GM23338 (cell line): Measurements from ENCODE around the gene DECR2. TPM values are rescaled to one million over a fixed set of nuclear protein-coding genes. Genes with fewer than 3 reads are reported as not detected.
A peak's percentile ranks its signal among the peaks of the same experiment; 100 is the strongest.

Experiments used
- ATAC-seq: fragments of 200-7000 bp; cut with Tn5 transposase; 3 replicates; pipeline ENCODE4 v1.9.1; 2020
- DNase-seq: peaks from one replicate; pipeline ENCODE4 v3.0.0-alpha.2; 2015; ENCODE audit warnings: low spot score
- H2AFZ ChIP-seq: fragments of 200-600 bp; sonication (generic); 2 replicates; pipeline ENCODE4 v1.8.0; 2016; ENCODE audit warnings: antibody characterized with exemption, mild to moderate bottlenecking, moderate library complexity
- H3F3A ChIP-seq: fragments of 200-600 bp; sonication (generic); replicated peaks from 2 replicates; pipeline ENCODE4 v1.8.0; 2017; ENCODE audit warnings: antibody characterized with exemption, mixed run types, low read depth
- H3K27ac ChIP-seq: fragments of 200-600 bp; sonication (generic); 2 replicates; pipeline ENCODE4 v1.6.1; 2016; ENCODE audit warnings: low read depth
- H3K27me3 ChIP-seq: fragments of 200-600 bp; sonication (generic); 2 replicates; pipeline ENCODE4 v1.8.0; 2016; ENCODE audit warnings: mild to moderate bottlenecking, mixed run types, moderate library complexity; ENCODE audit not compliant: insufficient read depth
- H3K36me3 ChIP-seq: fragments of 200-600 bp; sonication (generic); 2 replicates; pipeline ENCODE4 v1.8.0; 2016; ENCODE audit warnings: mild to moderate bottlenecking; ENCODE audit not compliant: insufficient read depth
- H3K4me1 ChIP-seq: fragments of 200-600 bp; sonication (generic); 2 replicates; pipeline ENCODE4 v1.8.0; 2016; ENCODE audit warnings: mild to moderate bottlenecking, moderate library complexity; ENCODE audit not compliant: insufficient read depth
- H3K4me2 ChIP-seq: fragments of 200-600 bp; sonication (generic); 2 replicates; pipeline ENCODE4 v1.7.1; 2017; ENCODE audit warnings: mixed run types
- H3K4me3 ChIP-seq: fragments of 200-600 bp; sonication (generic); 2 replicates; pipeline ENCODE4 v1.6.1; 2016; ENCODE audit warnings: mixed run types
- H3K79me2 ChIP-seq: fragments of 200-600 bp; sonication (generic); replicated peaks from 2 replicates; pipeline ENCODE4 v1.8.0; 2017; ENCODE audit warnings: mild to moderate bottlenecking; ENCODE audit not compliant: insufficient read depth
- H3K9me2 ChIP-seq: fragments of 200-600 bp; sonication (generic); 2 replicates; pipeline ENCODE4 v1.8.0; 2017; ENCODE audit not compliant: insufficient read depth
- H4K20me1 ChIP-seq: fragments of 200-600 bp; sonication (generic); replicated peaks from 2 replicates; pipeline ENCODE4 v1.8.0; 2017; ENCODE audit warnings: mild to moderate bottlenecking; ENCODE audit not compliant: insufficient read depth
- H3K27ac Mint-ChIP-seq: 2 replicates; pipeline ENCODE4 v1.8.0; 2020; ENCODE audit warnings: inconsistent platforms, mild to moderate bottlenecking, moderate library complexity, mixed read lengths
- H3K27me3 Mint-ChIP-seq: 3 replicates; pipeline ENCODE4 v1.8.0; 2022; ENCODE audit warnings: low read depth, mild to moderate bottlenecking, moderate library complexity, mixed read lengths, inconsistent platforms; ENCODE audit not compliant: insufficient read depth, poor library complexity
- H3K36me3 Mint-ChIP-seq: 3 replicates; pipeline ENCODE4 v1.8.0; 2021; ENCODE audit warnings: low read depth, mild to moderate bottlenecking, inconsistent platforms, moderate library complexity, mixed read lengths
- H3K4me1 Mint-ChIP-seq: 3 replicates; pipeline ENCODE4 v1.8.0; 2020; ENCODE audit warnings: mild to moderate bottlenecking, inconsistent platforms, mixed read lengths
- H3K4me3 Mint-ChIP-seq: 3 replicates; pipeline ENCODE4 v1.8.0; 2021; ENCODE audit warnings: moderate library complexity, mild to moderate bottlenecking, inconsistent platforms, mixed read lengths
- H3K9me3 Mint-ChIP-seq: 3 replicates; pipeline ENCODE4 v1.8.0; 2020; ENCODE audit warnings: moderate library complexity, mild to moderate bottlenecking, inconsistent platforms, mixed read lengths
- CREB1 ChIP-seq: fragments of 250-450 bp; sonication (Bioruptor Pico); IDR thresholded peaks from 2 replicates; pipeline ENCODE4 v1.5.0; 2020; ENCODE audit warnings: low read depth, mild to moderate bottlenecking, moderate library complexity
- CTCF ChIP-seq, 2 experiments: fragments of 200-600 bp in 1 of 2; sonication (generic) in 1 of 2; conservative IDR thresholded peaks; 2 replicates each; pipeline versions ENCODE4 v1.5.1 to v1.6.1; 2016 to 2017; ENCODE audit warnings: antibody characterized with exemption in 2 of 2, low read depth in 2 of 2, mild to moderate bottlenecking in 2 of 2, moderate library complexity in 1 of 2
- ETS1 ChIP-seq: IDR thresholded peaks from 2 replicates; pipeline ENCODE4 v1.6.1; 2016; ENCODE audit warnings: antibody characterized with exemption
- EZH2 ChIP-seq: fragments of 200-600 bp; sonication (generic); IDR thresholded peaks from one replicate; pipeline ENCODE4 v1.8.0; 2017; ENCODE audit warnings: antibody characterized with exemption, mild to moderate bottlenecking, low read depth; ENCODE audit not compliant: unreplicated experiment
- EZH2phosphoT487 ChIP-seq: fragments of 200-600 bp; sonication (generic); IDR thresholded peaks from one replicate; pipeline ENCODE4 v1.8.1; 2018; ENCODE audit warnings: antibody characterized with exemption; ENCODE audit not compliant: unreplicated experiment
- JUNB ChIP-seq: IDR thresholded peaks from one replicate; pipeline ENCODE4 v1.6.1; 2016; ENCODE audit warnings: antibody characterized with exemption; ENCODE audit not compliant: unreplicated experiment
- POLR2AphosphoS5 ChIP-seq: IDR thresholded peaks from 2 replicates; pipeline ENCODE4 v1.6.1; 2016; ENCODE audit warnings: antibody characterized with exemption, low read depth
- REST ChIP-seq: IDR thresholded peaks from one replicate; pipeline ENCODE4 v1.6.1; 2018; ENCODE audit warnings: antibody characterized with exemption; ENCODE audit not compliant: unreplicated experiment
- ZNF114 ChIP-seq: fragments of 250-450 bp; sonication (Bioruptor Pico); IDR thresholded peaks from 2 replicates; pipeline ENCODE4 v1.5.0; 2020; ENCODE audit warnings: mild to moderate bottlenecking, moderate library complexity
- ZNF331 ChIP-seq: fragments of 250-450 bp; sonication (Bioruptor Pico); IDR thresholded peaks from 2 replicates; pipeline ENCODE4 v1.5.0; 2020; ENCODE audit warnings: low read depth, mild to moderate bottlenecking, moderate library complexity
- long read RNA-seq: library from polyadenylated mRNA; unstranded; transcript quantifications from one replicate; pipeline ENCODE4 v2.0.0, GENCODE V29; 2020; ENCODE audit not compliant: unreplicated experiment
- polyA plus RNA-seq: library from polyadenylated mRNA; unstranded; fragments of >200 nt; fragmentation: Nextera tagmentation; extraction: Ambion mirVana; gene quantifications from 2 replicates; pipeline ENCODE4 v1.2.1, GENCODE V29; 2016
- total RNA-seq: library from RNA; depleted of rRNA; stranded (reverse); fragments of >200 nt; shearing (Covaris generic); gene quantifications from 2 replicates; pipeline ENCODE4 v1.2.3, GENCODE V29; 2014; rRNA removed

The DECR2 gene
- total RNA-seq, result 17.9 and 26.9 TPM in 2 replicates
- 19.0 and 20.3 TPM in 2 replicates for polyA plus RNA-seq
- long read RNA-seq, transcript DECR2-201 (9 exons, 1,615 nt), result major isoform, 15 of 24 reads
- long read RNA-seq, partial matches to known transcripts, result 2 of 24 reads
- long read RNA-seq, other reads (novel, unspliced or antisense), result 7 of 24 reads

GRCh38 chr16:401468-402348 is at the start of gene DECR2:
DECR2 (plus strand) TSS chr16:401885; CDS start chr16:401964, 79 bp downstream.
- Histone ChIP-seq H3K36me3 (no peaks in the 10 kb centered on the region; the same call in 1 of the 2 replicates), H3K9me2 (no peaks in the 10 kb centered on the region), H3K4me3 (peak within 1 kb of the TSS; percentile 90), H3K4me1 (peaks cover 20% of the 10 kb centered on the region), H2AFZ (0 out of 2 replicates have a peak within 1 kb of the TSS, but pooled peaks have one; percentile 43), H3K27me3 (no peaks in the 10 kb centered on the region), H3K4me2 (peak within 1 kb of the TSS; percentile 90), H3K79me2 (peaks cover 5% of the 10 kb centered on the region; the same call in 1 of the 2 replicates), H3F3A (peaks cover 27% of the 10 kb centered on the region), H4K20me1 (no peaks in the 10 kb centered on the region; the same call in 1 of the 2 replicates), H3K27ac (peak within 1 kb of the TSS; percentile 90)
- Mint-ChIP-seq H3K9me3 (peaks cover 4% of the 10 kb centered on the region; the same call in 2 of the 3 replicates), H3K27me3 (peaks cover 24% of the 10 kb centered on the region), H3K27ac (peak within 1 kb of the TSS; percentile 86), H3K4me3 (peak within 1 kb of the TSS; percentile 81), H3K36me3 (peaks cover 22% of the 10 kb centered on the region), H3K4me1 (peaks cover 21% of the 10 kb centered on the region)
- ATAC-seq, result peak; percentile 55
- DNase-seq, result peak; percentile 95
- no peak for TF ChIP-seq ETS1
- no peak for TF ChIP-seq EZH2
- no peak for TF ChIP-seq ZNF331
- TF ChIP-seq REST, result no peak
- TF ChIP-seq CREB1 (CRISPR knock-in tag), result 0 out of 2 replicates have a peak, but pooled peaks have one; percentile 28
- peak; percentile 76 for TF ChIP-seq POLR2AphosphoS5
- TF ChIP-seq ZNF114 (CRISPR knock-in tag), result no peak
- TF ChIP-seq CTCF (conservative IDR thresholded peaks at IDR 0.05; ENCODE audit: low read depth in 2 of 2), result peak; percentile 37 to 55; a peak in 3 of 4 replicates
- TF ChIP-seq JUNB, result no peak
- no peak for TF ChIP-seq EZH2phosphoT487
